CD4-positive, alpha-beta T cell treated with Interleukin-12 subunit alpha and Interleukin-12 subunit beta, for 1 hour (primary cell): ENCODE data around the gene NAV3.
A peak's percentile ranks its signal among the peaks of the same experiment; 100 is the strongest.
"Not testable (repeated sequence)": the region's sequence is repeated elsewhere in the genome, so short reads cannot be mapped to it uniquely, and the experiment has no call there.

Source experiments
- DNase-seq: peaks from one replicate; pipeline ENCODE4 v3.0.0-alpha.2; 2020

NAV3 gene

GRCh38 chr12:78208092-78208491, 377.4 kb downstream of the NAV3 start:
- DNase-seq: no peak

GRCh38 chr12:78209846-78210505, 379.3 kb downstream of the NAV3 start:
- DNase-seq: no peak

GRCh38 chr12:78210506-78210860, 379.8 kb downstream of the NAV3 start:
- no peak for DNase-seq

- DNase-seq: no peak
These were observed 380.2 kb downstream of the NAV3 start for GRCh38 chr12:78210894-78211302.

- no peak for DNase-seq
These were observed 390.1 kb downstream of the NAV3 start for GRCh38 chr12:78220811-78221210.

- DNase-seq: no peak
These were observed 393.5 kb downstream of the NAV3 start for GRCh38 chr12:78224154-78224553.

- DNase-seq: no peak
These were observed 396.1 kb downstream of the NAV3 start for GRCh38 chr12:78226763-78227162.

- DNase-seq: peak; percentile 2
These were observed 399.0 kb downstream of the NAV3 start for GRCh38 chr12:78229591-78230101.

- DNase-seq: no peak
These were observed 402.1 kb downstream of the NAV3 start for GRCh38 chr12:78232756-78233155.

- DNase-seq: no peak
These were observed 405.6 kb downstream of the NAV3 start for GRCh38 chr12:78236264-78236663.

GRCh38 chr12:78239544-78239943, 408.9 kb downstream of the NAV3 start:
- DNase-seq: no peak

GRCh38 chr12:78240827-78241226, 410.1 kb downstream of the NAV3 start:
- no peak for DNase-seq

- DNase-seq: no peak
These were observed 410.8 kb downstream of the NAV3 start for GRCh38 chr12:78241446-78241845.

GRCh38 chr12:78244916-78245507, 414.3 kb downstream of the NAV3 start:
- no peak for DNase-seq

GRCh38 chr12:78248321-78248720, 417.6 kb downstream of the NAV3 start:
- DNase-seq: no peak

- DNase-seq: no peak
These were observed 418.9 kb downstream of the NAV3 start for GRCh38 chr12:78249578-78249977.

- DNase-seq: not testable (repeated sequence)
These were observed 427.0 kb downstream of the NAV3 start for GRCh38 chr12:78257662-78258061.

- DNase-seq: no peak
These were observed 430.3 kb downstream of the NAV3 start for GRCh38 chr12:78260976-78261375.

- no peak for DNase-seq
These were observed 431.2 kb downstream of the NAV3 start for GRCh38 chr12:78261901-78262300.
